HL-60 (cell line): ENCODE measurements around the gene LDAH.

ENCODE experiments used
- DNase-seq, 2 experiments: peaks; one replicate each; pipeline ENCODE4 v3.0.0-alpha.2; 2010 to 2020; ENCODE audit warnings: low read depth in 1 of 2, low spot score in 1 of 2
- H3K27ac ChIP-seq: fragments of 250-450 bp; sonication (Bioruptor Pico); replicated peaks from 2 replicates; pipeline ENCODE4 v1.5.1; 2020; ENCODE audit warnings: mild to moderate bottlenecking, moderate library complexity
- H3K27me3 ChIP-seq: fragments of 250-450 bp; sonication (Bioruptor Pico); 2 replicates; pipeline ENCODE4 v1.5.1; 2021; ENCODE audit warnings: mild to moderate bottlenecking, moderate library complexity; ENCODE audit not compliant: insufficient read depth, poor library complexity, severe bottlenecking
- H3K4me3 ChIP-seq: replicated peaks from 2 replicates; pipeline ENCODE4 v1.5.1; 2011; ENCODE audit warnings: mild to moderate bottlenecking, control low read depth, low read length; ENCODE audit not compliant: insufficient read depth
- GABPA ChIP-seq: IDR thresholded peaks from 2 replicates; pipeline ENCODE4 v1.6.1; 2012; ENCODE audit warnings: low read depth
- POLR2AphosphoS5 ChIP-seq: IDR thresholded peaks from 2 replicates; pipeline ENCODE4 v1.6.1; 2012; ENCODE audit warnings: low read depth
- SPI1 ChIP-seq: IDR thresholded peaks from 2 replicates; pipeline ENCODE4 v1.6.1; 2012; ENCODE audit warnings: low read depth, mild to moderate bottlenecking, borderline replicate concordance
- TF ChIP-seq, protein P1 (sequence below): IDR thresholded peaks from one replicate; pipeline ENCODE4 v1.5.1; 2011; ENCODE audit warnings: low read length, control low read depth, inconsistent platforms; ENCODE audit not compliant: insufficient read depth
- TF ChIP-seq, protein P2 (sequence below): IDR thresholded peaks from 2 replicates; pipeline ENCODE4 v1.6.1; 2012; ENCODE audit warnings: low read depth; ENCODE audit not compliant: insufficient replicate concordance

The LDAH gene

GRCh38 chr2:20692081-20692480 lies 130.8 kb downstream of the LDAH start:
- TF ChIP-seq SPI1 (no peak), GABPA (no peak), POLR2AphosphoS5 (no peak)
- TF ChIP-seq, protein P1, sequence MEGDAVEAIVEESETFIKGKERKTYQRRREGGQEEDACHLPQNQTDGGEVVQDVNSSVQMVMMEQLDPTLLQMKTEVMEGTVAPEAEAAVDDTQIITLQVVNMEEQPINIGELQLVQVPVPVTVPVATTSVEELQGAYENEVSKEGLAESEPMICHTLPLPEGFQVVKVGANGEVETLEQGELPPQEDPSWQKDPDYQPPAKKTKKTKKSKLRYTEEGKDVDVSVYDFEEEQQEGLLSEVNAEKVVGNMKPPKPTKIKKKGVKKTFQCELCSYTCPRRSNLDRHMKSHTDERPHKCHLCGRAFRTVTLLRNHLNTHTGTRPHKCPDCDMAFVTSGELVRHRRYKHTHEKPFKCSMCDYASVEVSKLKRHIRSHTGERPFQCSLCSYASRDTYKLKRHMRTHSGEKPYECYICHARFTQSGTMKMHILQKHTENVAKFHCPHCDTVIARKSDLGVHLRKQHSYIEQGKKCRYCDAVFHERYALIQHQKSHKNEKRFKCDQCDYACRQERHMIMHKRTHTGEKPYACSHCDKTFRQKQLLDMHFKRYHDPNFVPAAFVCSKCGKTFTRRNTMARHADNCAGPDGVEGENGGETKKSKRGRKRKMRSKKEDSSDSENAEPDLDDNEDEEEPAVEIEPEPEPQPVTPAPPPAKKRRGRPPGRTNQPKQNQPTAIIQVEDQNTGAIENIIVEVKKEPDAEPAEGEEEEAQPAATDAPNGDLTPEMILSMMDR: no peak
- TF ChIP-seq, protein P2, sequence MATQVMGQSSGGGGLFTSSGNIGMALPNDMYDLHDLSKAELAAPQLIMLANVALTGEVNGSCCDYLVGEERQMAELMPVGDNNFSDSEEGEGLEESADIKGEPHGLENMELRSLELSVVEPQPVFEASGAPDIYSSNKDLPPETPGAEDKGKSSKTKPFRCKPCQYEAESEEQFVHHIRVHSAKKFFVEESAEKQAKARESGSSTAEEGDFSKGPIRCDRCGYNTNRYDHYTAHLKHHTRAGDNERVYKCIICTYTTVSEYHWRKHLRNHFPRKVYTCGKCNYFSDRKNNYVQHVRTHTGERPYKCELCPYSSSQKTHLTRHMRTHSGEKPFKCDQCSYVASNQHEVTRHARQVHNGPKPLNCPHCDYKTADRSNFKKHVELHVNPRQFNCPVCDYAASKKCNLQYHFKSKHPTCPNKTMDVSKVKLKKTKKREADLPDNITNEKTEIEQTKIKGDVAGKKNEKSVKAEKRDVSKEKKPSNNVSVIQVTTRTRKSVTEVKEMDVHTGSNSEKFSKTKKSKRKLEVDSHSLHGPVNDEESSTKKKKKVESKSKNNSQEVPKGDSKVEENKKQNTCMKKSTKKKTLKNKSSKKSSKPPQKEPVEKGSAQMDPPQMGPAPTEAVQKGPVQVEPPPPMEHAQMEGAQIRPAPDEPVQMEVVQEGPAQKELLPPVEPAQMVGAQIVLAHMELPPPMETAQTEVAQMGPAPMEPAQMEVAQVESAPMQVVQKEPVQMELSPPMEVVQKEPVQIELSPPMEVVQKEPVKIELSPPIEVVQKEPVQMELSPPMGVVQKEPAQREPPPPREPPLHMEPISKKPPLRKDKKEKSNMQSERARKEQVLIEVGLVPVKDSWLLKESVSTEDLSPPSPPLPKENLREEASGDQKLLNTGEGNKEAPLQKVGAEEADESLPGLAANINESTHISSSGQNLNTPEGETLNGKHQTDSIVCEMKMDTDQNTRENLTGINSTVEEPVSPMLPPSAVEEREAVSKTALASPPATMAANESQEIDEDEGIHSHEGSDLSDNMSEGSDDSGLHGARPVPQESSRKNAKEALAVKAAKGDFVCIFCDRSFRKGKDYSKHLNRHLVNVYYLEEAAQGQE: no peak
- no peaks in the 10 kb centered on the region for H3K27me3 ChIP-seq
- DNase-seq: no peak
- no peak overlapping the region for H3K4me3 ChIP-seq
- no peak overlapping the region for H3K27ac ChIP-seq

DNA sequence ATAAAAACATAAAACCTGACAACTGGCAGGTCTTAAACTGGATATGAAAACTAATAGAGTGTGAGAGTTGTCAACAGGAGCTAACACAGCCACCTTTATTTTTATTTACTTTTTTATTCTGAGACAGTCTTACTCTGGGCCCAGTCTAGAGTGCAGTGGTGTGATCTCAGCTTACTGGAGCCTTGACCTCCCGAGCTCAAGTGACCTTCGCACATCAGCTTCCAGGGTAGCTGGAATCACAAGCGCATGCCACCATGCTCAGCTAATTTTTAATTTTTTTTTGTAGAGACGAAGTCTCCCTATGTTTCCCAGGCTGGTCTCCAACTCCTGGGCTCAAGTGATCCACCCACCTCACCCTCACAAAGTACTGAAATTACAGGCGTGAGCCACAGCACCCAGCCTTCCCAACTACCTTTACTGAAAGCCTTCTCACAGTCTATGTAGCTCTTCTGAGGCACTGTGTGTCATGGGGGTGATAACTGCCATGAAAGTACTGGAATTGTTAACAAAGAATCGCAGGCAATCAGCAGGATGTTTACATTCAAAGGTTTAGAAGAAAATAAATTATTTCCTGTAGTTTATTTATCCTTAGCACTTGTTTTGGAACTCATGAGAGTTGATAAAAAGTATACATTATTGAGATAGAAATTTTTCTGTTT lies 131.7 kb downstream of the LDAH start:
- TF ChIP-seq POLR2AphosphoS5: no peak
- TF ChIP-seq, protein P2: no peak
- TF ChIP-seq GABPA: no peak
- TF ChIP-seq SPI1: no peak
- TF ChIP-seq, protein P1: no peak
- H3K27ac ChIP-seq: no peak overlapping the region
- H3K4me3 ChIP-seq: no peak overlapping the region
- DNase-seq: no peak
- H3K27me3 ChIP-seq: no peaks in the 10 kb centered on the region

- TF ChIP-seq, protein P2: no peak
- no peak for TF ChIP-seq SPI1
- no peak for TF ChIP-seq GABPA
- TF ChIP-seq, protein P1: no peak
- no peak for TF ChIP-seq POLR2AphosphoS5
- no peaks in the 10 kb centered on the region for H3K27me3 ChIP-seq
- no peak overlapping the region for H3K27ac ChIP-seq
- no peak for DNase-seq
- H3K4me3 ChIP-seq: no peak overlapping the region
These were observed 133.3 kb downstream of the LDAH start for GRCh38 chr2:20689428-20690264.
